Stimulated activated CD4-positive, alpha-beta T cell treated with anti-CD3 and anti-CD28 coated beads, TNF-alpha, amount 100 ng/mL, for 48 hours (primary cell): Measurements from ENCODE around the gene CDH23.

Experiments
- DNase-seq, 3 donors: peaks; one replicate each; pipeline ENCODE4 v3.0.0-alpha.2; 2020; ENCODE audit warnings: low read depth in 3 of 3

Gene CDH23

GRCh38 chr10:71423250-71423649 is 26.5 kb downstream of the CDH23 start:
- DNase-seq = no peak

- no peak for DNase-seq
These were observed 27.2 kb downstream of the CDH23 start for GRCh38 chr10:71423901-71424300.

GRCh38 chr10:71424496-71425194 is 27.9 kb downstream of the CDH23 start:
- no peak for DNase-seq

- DNase-seq = no peak
These were observed 29.4 kb downstream of the CDH23 start for GRCh38 chr10:71426058-71426605.

GRCh38 chr10:71427246-71427645 is 30.5 kb downstream of the CDH23 start:
- DNase-seq = no peak

GRCh38 chr10:71429304-71429703 is 32.6 kb downstream of the CDH23 start:
- no peak for DNase-seq

- no peak for DNase-seq
These were observed 33.2 kb downstream of the CDH23 start for GRCh38 chr10:71429929-71430328.

- DNase-seq = no peak
These were observed 34.8 kb downstream of the CDH23 start for GRCh38 chr10:71431239-71432100.

GRCh38 chr10:71432101-71432905 is 35.6 kb downstream of the CDH23 start:
- no peak for DNase-seq

GRCh38 chr10:71432956-71433767 is 36.4 kb downstream of the CDH23 start:
- no peak for DNase-seq

GRCh38 chr10:71433768-71434744 is 37.3 kb downstream of the CDH23 start:
- DNase-seq = no peak

GRCh38 chr10:71434760-71435394 is 38.2 kb downstream of the CDH23 start:
- DNase-seq = no peak

- no peak for DNase-seq
These were observed 39.0 kb downstream of the CDH23 start for GRCh38 chr10:71435571-71436267.

- DNase-seq = no peak
These were observed 39.8 kb downstream of the CDH23 start for GRCh38 chr10:71436268-71437125.

- DNase-seq = no peak
These were observed 40.9 kb downstream of the CDH23 start for GRCh38 chr10:71437537-71438092.

- DNase-seq = no peak
These were observed 42.0 kb downstream of the CDH23 start for GRCh38 chr10:71438761-71439160.

GRCh38 chr10:71439670-71440425 is 43.1 kb downstream of the CDH23 start:
- DNase-seq = no peak
